NCI-H1092 (cell line): ENCODE data around the gene CDH4.

ENCODE experiments used
- DNase-seq: peaks from one replicate; lab custom pipeline; 2025; lab: John Stamatoyannopoulos, UW

Gene CDH4

DNA sequence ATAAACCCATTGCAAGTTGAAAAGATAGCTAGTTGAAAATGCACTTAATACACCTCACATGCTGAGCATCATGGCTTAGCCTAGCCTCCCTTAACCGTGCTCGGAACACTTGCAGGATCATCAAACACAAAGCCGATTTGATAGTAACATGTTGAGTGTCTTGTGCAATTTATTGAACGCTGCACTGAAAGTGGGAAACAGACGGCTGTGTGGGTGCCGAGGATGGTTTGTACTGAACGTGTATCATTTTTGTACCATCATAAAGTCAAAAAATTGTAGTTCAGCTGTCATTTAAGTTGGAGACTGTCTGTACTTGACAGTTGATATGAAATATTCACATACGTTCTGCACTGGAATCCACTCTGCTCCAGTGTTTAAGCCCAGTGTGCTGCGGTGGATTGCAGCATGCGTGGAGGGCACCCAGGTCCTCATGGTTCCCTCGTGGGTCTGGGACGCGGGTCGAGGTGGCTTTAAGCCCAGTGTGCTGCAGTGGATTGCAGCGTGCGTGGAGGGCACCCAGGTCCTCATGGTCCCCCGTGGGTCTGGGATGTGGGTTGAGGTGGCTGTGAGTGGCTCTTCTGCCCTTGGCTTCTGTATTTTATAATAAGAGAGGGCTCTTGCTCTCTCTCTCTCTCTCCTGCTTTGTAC lies 77.0 kb downstream of the CDH4 start:
- DNase-seq, result no peak

DNA sequence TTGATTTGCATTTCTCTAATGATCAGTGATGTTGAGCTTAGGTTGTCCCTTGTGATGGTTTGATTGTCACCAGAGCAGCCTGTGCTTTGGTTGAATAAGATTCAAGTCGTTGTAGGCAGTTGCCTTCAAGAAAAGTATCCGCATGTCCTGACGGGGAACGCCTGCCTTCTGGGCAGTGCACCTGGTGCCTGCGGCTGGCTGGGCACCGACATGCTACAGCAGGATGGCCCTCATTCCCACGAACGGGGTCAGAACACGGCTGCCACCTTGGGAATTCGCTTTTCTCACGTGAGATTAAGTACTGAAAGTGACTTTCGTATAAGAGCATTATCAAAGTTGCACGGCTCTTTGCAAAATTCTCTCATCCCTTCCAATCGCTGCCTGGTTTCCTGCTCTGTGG lies 78.4 kb downstream of the CDH4 start:
- no peak for DNase-seq

DNA sequence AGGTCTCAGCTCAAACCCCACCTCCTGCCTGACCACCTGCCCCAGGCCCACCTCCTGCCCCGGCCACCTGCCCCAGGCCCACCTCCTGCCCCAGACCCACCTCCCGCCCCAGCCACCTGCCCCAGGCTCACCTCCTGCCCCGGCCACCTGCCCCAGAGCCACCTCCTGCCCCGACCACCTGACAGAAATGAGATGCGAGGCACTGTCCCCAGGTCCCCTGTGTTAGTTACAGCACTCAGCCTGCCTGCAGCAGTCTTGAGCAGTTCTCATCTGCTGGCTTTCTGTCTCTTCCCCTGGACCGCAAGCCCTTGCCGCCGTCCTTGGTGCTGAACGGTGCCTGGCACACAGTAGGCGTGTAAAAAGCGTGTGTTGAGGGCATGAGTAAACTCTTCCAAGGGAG lies 79.5 kb downstream of the CDH4 start:
- no peak for DNase-seq

DNA sequence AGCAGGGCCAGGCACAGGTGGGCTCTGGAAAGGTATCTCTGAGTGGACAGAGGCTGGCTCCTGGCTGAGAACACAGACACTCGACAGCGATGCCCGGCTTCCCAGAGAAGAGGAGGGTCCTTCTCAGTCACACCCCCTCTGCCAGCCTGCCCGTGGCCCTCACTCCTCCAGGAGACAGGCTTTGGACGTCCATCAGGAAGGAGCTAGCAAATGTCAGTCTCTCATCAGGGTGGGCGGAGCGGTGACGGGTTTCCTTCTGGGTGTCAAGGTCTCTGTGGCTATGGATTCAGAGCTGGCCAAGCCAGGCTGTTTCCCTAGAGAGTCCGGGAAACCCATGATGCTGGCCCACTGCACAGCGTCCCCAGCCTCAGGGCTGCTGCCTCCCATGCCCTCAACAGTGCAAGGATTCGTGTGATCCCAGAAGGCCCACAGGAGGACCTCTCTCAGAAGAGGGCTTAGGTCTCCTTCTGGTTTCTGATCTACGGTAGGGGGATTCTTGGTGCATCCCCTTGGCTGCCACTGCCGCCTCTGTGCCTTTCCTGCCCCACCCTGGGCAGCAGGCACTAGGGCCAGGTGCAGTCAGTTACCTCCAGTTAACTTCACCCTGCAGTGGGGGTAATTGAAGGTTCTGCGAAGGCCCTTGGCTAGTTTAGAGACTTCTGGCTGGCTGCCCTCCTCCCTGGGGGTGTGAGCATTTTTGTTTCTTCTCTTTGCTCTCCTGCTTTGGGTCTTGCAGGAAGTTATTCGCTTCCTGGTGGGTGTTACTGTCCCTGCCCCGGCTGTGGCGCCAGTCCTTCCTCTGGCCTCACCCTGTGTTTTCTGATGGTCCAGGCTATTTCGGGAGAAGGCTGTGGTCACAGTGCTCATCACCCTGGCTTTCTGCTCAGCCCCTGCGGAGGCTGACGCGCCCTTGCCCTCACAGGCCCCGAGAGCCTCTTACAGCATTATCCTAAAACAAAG lies 80.2 kb downstream of the CDH4 start:
- no peak for DNase-seq

DNA sequence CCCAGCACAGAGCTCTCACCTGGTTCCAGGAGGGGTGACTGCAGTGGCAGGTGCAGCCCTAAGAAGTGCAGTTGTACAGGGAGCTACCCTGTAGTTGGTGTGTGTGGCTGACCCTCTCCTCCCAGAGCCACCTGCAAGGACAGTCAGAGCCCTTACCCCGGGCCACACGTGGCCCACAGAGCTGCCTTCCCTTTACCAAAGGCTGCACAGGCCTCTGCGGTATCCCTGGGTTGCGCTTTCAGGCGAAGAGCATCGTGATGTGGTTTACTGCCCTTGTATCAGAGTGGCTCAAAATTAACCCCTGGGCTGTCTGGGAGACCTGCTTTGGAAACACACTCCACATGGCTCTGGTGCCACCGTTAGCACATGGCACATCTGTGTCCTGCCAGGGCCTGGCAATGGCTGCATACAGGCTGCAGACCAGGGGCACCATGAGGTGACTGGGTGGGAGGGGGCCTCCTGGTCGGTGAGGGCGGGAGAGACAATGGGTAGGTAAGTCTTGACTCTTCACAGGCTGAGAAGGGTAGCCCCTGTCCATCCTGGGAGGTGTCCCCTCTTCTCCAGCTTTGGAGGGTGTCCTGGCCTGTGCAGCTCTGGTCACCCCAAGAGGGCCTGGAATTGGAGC lies 81.5 kb downstream of the CDH4 start:
- DNase-seq, result no peak

DNA sequence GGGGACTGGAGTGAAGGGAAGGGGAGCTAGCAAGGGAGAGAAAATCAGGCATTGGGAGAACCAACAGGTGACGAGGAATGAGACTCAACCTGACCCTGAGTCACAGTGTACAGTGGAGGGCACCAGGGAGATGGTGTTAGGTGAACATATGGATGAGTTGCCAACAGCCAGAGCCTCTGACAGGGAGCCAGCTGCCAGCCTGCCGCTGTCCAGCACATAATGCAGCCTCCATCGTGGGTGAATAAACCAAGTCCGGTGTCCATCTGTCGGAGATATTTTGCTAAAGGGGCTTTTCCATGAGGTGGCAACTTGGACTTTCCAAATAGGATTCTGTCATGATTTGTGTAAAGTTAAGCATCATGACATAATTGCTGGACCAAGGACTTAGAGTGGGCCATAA lies 88.1 kb downstream of the CDH4 start:
- DNase-seq, result no peak

DNA sequence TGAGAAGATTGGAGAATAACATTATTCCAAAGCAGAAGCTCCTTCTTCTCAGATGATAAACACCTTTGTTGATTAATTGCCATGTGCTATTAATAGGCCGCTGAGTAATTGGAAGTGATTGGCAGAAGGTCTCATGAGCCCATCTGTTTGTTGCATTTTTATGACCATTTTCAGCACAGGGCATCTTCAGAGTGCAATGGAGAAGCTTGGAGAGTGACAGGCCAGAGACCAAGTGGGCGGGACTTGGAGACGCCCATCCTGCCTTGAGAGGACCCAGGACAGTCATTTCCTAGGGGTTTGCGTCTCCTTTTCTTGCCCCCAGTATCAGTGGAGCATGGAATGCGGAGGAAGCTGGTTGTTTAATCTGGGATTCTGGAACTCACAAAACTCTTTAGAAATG lies 89.5 kb downstream of the CDH4 start:
- no peak for DNase-seq

DNA sequence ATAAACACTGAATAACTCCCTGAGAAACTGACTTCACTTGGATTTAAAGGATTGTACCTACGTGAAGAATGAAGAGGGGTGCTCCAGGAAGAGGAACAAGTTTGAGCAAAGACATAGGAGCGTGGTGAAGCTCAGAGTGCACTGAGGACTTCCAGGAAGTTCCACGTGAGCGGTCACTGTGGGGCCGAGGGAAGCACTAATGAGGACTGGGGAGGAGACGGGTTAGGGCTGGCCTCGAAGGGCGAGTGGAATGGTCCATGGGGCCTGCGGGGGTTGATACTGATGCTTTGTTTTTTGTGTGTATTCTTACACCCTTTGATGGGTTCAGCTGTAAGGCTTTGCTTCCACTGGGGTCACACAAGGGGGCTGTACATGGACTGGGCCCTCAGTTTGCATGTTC lies 91.9 kb downstream of the CDH4 start:
- DNase-seq, result no peak

DNA sequence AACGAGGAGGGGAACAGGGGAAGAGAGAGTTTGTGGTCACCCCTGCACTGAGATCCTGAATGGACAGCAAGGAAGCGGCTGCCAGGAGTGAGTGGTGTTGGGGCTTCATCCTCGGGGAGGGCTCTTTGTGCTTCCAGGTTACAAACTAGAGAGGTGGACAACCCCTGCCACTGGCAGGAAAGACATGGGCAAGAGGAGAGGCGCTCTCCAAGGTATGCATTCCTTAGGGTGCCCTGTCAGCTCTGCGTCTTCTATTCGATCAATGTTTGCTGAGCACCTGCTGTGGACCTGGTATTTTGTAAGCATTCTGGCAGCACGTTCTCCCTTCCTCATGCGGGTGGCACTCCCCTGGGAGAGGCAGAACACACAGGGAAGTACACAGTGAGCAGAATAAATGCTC lies 93.6 kb downstream of the CDH4 start:
- no peak for DNase-seq

DNA sequence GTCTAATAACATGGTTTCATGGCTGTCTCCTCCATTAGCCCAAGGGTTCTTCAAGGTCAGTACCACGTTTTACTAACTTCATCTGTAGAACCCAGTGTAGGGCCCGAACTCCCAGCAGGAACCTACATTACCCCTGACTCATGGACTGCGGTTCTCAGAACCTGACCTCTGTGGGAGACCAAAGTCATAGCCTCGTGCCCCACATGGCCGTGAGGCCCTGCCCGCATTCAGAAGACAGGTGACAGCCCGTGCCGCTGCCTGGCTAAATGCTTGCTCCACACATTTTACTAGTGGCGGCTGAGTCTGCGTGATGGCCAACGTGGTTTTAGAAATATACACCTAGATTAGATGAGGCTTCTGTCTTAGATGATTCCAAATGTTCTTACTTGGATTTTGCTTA lies 94.9 kb downstream of the CDH4 start:
- no peak for DNase-seq

DNA sequence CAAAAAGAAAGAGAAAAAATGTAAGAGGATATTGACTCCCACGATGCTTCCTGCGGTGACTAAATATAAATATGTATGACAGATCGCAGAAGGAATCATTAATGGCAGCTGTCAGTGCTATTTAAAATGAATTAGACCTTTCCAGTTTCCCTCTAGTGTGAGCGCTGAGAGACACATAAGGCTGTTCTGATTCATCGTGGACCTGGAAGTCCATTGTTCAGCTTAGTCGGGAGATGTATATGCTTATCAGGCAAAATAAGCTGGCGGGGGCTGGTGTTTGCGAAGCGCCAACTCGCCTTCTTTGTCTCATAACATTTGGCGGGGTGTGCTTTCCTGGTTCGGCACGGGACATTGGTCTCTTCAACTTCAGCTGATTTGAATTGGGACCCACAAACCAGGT lies 95.4 kb downstream of the CDH4 start:
- no peak for DNase-seq

DNA sequence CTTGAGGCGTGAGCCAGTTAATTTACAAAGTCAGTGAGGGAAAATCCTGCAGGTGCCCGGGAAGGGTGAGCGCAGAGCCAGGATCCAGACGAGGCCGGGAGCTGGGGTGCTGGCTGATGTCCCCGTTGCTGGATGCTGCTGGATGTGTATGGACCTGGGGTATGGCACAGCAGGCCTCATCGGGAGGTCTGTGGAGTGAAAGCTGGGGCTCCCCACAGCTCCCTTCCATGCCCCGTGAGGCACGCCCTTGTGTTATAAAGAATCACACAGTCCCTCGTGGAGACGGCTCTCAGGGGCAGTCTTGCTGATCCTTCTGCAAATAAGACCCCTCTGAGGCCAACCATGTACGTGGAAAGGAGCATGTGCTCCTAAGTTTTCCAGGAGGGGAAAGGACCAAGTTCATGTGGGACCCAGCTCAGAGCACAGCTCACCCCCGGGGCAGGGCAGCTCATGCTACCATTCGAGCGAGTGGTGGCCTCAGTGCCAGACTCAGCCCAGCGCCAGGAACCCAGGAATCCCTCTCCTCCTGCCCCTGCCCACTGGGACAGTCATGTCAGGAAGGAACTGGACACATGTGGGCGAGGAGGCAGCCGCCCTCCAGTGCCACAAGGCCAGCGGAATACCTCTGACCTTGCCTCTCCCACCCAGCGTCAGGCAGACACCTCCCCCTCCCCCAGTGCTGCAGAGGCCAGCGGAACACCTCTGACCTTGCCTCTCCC lies 97.5 kb downstream of the CDH4 start:
- no peak for DNase-seq

DNA sequence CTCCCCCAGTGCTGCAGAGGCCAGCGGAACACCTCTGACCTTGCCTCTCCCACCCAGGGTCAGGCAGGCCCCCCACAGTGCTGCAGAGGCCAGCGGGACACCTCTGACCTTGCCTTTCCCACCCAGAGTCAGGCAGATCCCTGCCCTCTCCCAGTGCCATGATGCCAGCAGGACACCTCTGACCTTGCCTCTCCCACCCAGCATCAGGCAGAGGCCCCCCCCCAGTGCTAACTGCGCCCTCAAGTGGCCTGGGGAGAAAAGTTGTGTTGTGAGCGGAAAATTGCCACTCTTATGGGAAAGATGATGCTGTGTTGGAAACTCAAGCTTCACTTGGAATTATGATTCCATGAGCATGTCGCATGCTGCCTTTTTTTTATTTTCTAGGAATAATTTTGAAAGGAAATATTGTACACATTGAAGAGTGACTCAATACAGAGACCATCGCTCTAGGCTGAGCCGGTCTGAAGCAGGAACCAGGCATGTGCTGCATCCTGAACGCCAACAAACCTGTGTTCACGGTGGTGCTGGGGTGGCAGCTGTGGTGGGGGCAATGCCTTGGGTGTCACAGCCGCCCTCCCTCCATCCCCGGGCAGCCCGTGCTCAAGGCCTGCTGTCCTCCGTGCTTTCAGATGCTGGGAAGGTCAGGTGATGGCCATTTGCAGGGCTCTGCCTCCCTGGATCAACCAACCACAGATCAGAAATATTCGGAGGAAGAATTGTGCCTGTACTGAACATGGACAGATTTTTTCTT lies 98.6 kb downstream of the CDH4 start:
- no peak for DNase-seq

DNA sequence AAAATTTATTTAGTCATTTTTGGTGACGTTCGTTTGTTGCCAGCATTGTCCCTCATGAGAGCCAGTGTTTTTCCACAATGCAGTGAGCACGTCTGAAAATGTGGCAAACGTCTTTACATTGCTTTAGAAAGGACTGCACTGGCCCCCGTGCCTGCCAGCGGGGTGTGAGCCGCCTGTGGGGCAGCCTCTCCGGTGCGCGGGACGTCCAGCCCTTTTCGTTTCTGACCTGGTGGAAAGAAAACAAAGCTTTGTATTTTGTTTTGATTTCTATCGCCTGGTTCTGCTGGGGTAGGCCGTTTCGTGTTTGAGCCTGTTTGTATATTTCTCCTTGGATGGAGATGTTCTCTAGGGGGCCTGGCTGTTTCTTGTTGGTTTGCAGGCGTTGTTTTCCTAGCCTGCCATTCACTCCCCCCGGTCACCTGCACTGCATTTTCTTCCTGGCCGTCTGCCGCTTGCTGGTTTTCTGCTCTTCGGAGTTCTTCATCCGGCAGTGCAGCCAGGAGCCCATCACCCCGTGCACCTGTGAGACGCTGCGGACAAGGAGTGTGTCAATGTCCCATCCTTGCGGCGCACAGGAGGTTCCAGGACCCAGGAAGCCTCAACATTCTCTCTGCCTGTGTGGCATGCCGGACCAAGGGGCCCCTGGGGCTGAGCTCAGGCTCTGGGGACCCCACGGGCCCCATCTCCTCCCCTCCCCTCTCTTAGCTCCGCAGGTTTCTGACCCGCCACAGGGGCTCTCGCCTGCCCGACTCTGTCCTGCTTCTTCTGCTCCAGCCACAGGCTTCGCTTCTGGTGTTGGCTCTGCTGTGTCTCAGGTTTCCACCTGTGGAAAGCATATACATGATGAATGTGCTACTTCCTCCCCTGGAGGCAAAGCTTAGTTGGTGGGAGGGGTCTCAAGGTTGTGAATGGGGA lies 100.5 kb downstream of the CDH4 start:
- no peak for DNase-seq

DNA sequence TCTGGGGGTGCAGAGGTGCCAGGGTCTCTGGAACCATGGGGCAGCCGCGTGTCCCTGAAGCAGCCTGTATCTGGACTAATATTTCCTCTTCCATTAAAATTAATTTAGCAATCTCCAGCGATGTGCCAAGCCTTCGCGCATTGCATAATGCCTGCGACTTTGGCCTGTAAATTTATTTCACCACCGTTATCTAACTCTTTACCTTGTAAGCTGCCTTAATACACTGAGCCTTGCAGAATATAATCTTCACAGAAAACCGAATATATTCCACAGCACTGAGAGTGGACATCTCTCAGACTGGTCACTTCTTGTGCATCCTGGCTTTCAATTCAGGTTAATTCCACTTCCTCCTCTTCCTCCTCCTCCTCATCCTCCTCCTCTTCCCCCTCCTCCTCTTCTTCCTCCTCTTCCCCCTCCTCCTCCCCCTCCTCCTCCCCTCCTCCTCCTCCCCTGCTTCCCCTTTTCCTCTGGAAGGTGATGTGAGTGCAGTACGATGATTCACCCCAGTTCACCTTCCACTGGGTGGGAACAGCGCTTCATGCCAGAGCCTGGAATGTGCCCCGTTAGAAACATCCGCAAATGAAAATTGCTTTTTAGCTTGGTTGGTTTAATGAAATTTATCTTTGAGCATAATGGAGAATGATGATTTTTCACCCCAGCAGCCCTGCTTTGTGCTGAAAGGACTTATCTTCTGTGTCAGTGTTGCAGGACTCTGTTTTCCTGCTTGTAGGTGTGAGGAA lies 101.4 kb downstream of the CDH4 start:
- no peak for DNase-seq

DNA sequence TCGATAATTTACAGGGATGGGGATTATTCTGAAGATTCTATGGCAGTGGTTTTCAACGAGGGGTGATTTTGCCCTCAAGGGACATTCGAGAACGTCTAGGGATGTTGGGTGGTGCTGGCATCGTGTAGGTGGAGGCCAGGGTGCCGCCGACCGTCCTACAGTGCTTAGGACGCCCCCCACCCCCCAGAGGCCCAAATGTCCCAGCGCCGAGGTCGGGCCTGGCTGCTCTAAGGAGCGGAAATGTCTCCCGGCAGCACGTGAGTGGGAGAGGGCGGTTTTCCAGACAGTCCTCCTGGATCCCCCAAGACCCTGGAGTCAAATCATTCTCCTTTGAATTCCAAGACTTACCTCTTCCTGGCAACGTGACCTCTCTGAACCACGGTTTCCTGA lies 101.9 kb downstream of the CDH4 start:
- DNase-seq, result no peak

DNA sequence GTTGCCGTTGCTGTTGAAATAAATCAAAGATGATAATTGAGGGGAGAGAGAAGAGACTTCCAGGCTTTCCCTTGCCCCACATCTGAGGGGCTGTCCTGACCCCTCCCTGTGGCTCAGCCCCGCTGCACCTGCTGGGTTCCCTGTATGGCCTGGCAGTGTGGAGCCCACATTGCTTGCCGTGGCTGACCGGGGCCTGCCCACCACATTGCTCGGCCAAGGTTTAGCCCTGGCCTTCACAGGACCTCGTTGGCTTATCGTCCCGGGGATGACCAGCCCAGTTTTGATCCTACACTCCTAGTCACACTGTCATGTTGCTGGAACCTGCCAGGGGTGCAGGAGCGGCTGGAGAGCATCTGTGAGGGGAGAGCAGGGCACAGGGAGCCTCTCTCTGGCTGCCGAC lies 102.4 kb downstream of the CDH4 start:
- DNase-seq, result no peak

DNA sequence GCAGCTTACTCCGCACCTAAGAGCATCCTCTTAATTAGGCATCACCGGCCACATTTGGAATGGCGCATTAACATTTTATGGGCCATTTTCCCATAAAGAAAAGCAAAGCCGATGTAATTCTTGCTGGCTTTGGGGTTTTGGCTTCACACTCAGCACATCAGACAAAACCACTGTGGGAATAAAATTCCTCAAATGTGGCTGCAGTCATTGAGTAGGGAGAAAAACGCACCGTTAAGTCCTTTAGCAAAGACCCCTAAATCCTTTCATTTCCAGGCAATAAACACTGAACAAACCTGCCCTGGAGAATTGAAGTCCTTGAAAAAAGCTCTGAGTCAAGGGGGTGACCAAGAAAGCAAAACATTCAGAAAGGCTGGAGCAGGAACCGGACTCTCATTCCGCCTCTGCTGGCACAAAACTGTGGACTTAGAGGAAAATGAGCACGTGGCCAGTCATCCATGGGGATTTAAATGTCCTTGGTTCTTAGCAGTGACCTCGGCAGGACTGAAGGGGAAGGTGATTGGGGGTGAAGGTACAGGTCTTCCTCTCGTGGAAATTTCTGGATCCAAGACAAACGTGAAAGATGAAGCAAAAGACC lies 102.9 kb downstream of the CDH4 start:
- DNase-seq, result no peak

DNA sequence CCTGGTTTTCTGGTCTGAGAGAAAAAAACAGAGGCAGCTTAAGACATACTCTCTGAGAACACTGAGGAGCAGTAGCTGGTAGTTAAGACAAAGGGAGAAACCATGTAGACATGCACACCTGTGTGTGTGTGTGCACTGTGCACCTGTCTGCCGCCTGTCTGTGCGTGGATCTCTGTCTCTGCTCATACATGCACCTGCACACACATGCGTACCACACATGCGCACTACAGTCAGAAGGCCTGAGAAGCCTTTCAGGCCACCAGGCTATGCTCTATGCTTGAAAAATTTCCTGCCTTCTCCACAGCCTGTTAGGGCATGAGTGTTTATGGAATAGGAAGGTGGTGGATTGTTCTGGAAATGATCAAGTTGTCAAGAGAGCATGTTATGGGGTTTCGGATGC lies 103.5 kb downstream of the CDH4 start:
- no peak for DNase-seq

DNA sequence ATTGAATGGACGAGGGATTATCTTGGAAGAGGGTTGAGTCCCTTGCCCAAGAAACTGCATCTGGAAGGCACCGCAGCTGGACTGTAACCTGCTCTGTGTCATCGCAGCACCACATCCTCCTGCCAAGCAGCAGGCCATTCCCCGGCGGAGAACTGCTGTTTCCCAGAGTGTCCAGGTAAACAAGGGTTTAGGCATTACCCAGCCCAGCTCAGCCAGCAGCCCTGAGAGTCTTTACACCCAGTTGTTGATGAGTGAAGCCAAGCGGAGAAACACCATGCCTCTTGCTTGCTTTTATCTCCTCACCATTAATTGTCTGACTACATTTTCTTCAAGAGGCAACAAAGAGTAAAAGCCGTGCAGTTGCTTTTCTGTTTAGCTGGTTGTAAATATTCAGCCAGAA lies 104.1 kb downstream of the CDH4 start:
- no peak for DNase-seq
